Central memory CD4-positive, alpha-beta T cell (primary cell): Measurements from ENCODE around the gene FBXL20.

Experiments
- DNase-seq: peaks from one replicate; pipeline ENCODE4 v3.0.0; 2022

The FBXL20 gene

GRCh38 chr17:39223907-39224777 lies 177.3 kb downstream of the FBXL20 start:
- DNase-seq, result no peak

DNA sequence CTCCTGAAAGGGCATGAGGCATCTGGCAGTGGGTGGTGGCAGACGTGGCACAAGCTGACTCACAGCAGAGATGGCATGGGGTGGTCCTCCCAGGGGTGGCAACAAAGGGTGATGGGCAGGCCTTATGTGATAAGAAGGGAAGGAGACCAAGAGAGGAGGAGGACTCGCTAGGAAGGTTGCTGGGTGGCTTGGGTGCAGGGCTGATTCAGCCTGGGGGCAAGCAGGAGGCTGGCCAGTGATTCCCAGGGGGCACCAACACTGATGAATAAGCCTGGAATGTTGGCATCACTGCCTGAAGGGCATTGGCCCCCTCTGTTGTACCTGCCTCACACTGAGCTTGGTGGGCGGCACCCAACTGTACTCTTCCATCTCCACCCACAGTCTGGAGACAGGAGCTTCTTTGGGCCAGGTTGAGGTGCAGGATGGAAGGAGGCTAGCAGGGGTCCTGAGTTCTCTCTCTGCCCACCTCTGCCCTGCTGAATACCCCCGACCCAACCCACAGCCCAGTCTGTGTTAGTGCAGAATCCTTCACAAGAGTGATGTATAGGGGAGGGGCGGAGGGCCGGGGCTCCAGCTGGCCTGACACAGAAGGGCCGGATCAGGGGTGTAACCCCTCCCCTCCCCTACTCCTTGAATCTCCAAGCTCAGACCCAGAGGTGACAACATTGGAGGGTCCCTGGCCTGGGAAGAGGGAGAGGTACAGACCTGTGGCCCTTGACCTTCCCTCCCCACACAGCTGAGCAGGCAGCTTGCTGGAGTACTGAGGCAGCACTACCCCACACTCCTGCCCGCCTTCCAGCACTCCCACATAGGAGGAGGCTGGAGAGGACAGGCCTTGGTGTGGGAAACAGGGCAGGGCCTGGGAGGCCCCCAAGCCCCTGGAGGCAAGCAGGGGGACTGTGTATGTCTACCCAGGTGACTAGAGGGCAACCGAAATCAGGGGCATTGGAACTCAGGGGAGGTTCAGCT lies 178.3 kb downstream of the FBXL20 start:
- DNase-seq, result no peak

GRCh38 chr17:39222151-39222550 lies 179.3 kb downstream of the FBXL20 start:
- DNase-seq, result no peak

DNA sequence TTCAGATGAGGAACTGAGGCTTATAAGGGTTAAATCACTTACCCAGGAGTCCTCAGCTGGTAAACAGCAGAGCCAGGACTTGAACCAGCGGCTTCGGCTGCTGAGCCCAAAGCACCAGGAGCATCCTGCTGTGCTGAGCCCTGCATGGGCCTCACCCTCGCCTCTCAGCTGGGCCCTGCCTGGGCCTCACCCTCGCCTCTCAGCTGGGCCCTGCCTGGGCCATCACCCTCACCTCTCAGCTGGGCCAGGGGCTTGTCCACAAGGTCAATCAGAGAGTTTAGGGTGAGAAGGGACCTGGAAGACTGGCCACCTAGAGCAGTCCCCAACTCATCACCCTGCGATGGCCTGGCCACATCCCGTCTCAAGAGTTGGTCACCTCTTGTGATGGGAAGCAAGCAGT lies 179.9 kb downstream of the FBXL20 start:
- DNase-seq, result no peak

DNA sequence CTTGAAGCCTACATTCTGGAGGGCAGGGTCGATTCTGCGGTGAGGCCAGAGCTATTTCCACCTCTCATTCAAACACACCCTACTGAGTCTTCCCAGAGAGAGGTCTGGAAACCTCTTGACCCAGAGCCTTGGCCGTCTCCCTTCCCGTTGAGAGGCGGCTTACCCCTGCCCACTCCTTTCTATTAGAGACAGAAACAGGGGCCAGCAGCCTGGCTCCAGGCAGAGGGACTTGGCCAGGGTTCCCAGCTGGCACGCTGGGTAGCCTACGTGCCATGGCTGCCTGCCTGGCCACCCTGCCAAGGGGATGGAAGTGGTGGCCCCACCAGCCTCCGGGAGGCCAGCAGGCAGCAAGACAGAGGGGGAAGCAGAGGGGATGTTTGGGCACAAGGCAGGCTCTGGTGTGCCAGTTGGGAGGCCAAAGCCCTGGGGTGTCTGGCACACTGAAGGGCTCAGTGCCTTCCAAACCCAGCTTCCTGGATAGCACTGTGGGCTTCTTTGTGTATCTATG lies 181.7 kb downstream of the FBXL20 start:
- no peak for DNase-seq

- no peak for DNase-seq
Observed at GRCh38 chr17:39218906-39219305, 182.5 kb downstream of the FBXL20 start.

DNA sequence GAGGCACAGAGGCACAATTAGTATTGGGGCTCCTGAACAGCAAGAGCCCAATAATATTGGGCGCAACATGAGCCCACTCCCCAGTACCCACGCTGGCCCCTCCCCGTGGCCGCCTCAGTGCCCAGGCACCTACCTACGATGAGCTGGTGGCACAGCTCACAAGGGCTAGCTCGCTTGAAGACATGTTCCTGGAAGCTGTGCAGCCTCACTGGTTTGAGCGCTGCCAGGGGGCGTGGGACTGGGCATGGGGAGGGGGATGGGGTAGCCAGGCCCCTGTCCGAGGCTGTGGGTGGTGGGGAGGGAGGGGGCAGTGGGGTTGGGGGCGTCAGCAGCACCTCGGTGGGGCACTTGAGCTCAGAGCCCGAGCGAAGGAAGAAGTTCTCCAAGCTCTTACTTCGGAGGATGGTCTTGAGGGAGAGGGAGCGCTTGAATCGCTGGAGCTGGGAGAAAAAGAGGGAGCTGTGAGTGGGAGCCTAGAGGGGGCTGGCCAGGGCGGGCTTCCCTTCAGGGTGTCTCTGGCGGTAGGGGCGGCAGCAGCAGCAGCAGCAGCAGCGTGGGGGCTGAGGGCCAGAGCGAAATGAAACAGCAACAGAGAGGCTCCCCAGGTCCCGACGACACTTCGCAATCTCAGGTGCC lies 183.6 kb downstream of the FBXL20 start:
- DNase-seq, result no peak

DNA sequence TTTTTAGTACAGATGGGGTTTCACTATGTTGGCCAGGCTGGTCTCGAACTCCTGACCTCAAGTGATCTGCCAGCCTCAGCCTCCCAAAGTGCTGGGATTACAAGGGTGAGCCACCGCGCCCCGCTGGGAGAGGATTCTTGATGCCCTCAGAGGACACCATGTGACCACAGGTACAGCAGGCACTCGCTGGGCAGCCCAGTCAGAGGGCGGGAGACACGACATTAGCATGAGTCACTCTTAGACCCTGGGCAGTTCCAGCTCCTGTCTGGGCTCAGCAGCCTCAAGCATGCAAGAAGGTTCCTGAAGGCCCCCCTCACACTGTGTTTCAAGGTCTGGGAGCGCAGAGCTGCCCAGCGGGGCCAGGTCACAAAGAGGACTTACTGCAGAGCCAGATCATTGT lies 187.6 kb downstream of the FBXL20 start:
- DNase-seq, result no peak

DNA sequence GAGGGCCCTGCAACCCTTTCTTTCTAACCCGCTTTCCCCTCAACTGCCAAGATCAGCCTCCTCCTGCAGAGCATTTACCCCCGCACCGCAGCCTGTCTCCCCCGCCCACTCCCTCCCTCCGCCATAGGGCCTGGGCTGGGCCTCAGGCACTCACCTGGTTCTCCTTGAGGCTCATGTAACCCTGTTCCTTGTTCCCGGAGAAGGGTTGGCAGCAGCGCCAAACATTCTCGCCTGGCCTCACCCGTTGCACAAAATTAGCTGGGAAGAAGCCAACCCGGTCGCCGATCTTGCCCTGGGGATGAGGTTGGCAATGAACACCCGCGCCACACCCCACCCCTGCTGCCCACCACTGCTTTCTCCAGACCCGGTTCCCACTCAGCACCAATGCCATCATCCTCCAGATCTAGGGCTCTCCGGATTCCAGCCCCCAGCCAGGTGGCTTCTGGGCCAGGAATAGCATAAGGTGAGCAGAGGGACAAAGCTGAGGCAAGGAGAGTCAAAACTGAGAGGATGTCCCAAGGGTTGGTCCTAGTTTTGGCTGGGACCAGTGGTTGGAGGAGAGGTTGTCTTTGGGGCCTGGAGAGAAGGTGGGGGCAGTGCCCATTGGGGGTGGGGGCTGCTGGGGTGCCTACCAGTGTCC lies 188.5 kb downstream of the FBXL20 start:
- DNase-seq, result no peak

DNA sequence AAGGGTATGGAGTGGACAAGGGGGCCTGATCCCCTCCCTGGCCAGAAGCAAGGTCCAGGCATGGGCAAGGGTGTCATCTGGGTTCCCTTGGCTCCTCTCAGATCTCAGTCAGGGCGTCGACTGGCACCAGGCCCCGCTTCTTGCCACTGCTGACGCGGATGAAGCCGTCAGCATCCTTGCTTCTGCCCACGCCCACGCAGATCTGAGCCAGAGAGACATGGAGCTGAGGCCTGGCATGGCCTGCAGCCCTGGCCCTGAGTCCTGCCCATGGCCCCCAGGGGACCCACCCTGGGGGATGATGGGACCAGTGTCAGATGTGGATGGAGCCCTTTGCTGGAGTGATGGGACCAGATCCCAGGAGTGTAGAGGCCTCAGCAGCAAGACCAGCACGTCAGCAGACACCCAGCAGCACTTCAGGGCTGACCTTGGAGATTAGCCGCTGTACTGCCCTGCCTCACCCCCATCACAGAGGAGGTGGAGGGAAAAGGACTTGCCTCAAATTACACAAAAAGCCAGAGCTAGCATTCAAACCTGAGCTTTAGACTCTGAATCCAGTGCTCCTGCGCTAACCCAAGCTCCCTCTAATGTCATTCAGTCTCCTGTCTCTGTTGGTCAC lies 189.1 kb downstream of the FBXL20 start:
- no peak for DNase-seq

DNA sequence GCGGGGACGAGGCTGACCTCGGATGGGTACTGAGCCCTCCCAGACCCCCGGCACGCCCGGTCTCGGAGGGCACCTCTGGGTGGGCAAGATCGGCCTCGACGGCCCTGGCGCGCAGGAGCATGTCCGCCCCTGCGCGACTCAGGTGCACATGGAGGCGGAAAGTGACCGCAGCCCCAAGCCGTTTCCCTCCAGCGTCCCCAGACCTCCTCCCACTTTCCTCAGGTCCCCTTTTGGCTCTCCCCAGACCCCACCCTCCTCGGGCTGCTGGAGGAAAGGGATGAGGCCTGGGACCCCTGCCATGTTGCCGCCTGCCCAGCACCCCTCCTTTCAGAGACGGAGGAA lies 191.4 kb downstream of the FBXL20 start:
- DNase-seq, result no peak

GRCh38 chr17:39209317-39210092 lies 191.9 kb downstream of the FBXL20 start:
- peak; percentile 58 for DNase-seq

GRCh38 chr17:39208893-39209292 lies 192.5 kb downstream of the FBXL20 start:
- DNase-seq, result no peak

DNA sequence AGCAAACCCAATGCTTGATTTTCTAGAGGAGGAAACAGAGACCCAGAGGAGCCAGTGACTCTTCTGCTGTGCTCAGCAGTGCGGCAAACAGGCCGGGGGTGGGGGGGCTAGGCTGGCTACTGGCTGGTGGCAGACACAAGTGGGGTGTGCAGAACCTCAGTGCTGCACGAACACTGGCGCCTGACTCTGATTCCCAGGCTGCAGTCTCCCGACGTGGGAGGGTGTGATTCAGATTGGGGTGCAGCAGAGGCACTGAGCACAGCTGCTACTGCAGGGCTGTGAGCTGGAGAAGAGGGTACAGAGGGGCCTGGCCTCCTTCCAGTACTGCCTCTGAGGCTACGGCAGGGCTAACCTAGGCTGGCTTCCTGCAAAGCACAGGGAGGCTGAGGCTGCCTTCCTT lies 193.3 kb downstream of the FBXL20 start:
- no peak for DNase-seq

- DNase-seq, result no peak
Observed at GRCh38 chr17:39205112-39205526, 196.3 kb downstream of the FBXL20 start.

DNA sequence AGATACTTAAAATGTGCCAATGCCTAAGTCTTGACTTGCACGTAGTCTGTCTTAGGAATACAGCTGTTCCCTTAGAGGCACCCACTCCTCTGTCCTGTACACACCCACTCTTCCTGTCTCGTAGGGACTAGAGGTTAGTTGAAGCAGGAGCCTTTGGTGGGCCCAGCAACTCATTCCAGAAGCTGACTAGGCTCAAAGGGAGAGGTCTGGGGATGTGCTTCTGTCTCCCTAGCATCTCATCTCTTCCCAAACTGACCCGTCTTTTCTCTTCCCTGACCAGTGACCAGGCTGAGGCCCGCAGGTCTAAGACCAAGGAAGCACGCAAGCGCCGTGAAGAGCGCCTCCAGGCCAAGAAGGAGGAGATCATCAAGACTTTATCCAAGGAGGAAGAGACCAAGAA lies 197.2 kb downstream of the FBXL20 start:
- DNase-seq, result no peak
